Ecto neural progenitor cell (in vitro differentiated cells): ENCODE measurements around the gene KDM5D.

ENCODE experiments used
- DNase-seq: peaks from one replicate; pipeline ENCODE4 v3.0.0-alpha.2; 2018; ENCODE audit warnings: low spot score

The KDM5D gene

DNA sequence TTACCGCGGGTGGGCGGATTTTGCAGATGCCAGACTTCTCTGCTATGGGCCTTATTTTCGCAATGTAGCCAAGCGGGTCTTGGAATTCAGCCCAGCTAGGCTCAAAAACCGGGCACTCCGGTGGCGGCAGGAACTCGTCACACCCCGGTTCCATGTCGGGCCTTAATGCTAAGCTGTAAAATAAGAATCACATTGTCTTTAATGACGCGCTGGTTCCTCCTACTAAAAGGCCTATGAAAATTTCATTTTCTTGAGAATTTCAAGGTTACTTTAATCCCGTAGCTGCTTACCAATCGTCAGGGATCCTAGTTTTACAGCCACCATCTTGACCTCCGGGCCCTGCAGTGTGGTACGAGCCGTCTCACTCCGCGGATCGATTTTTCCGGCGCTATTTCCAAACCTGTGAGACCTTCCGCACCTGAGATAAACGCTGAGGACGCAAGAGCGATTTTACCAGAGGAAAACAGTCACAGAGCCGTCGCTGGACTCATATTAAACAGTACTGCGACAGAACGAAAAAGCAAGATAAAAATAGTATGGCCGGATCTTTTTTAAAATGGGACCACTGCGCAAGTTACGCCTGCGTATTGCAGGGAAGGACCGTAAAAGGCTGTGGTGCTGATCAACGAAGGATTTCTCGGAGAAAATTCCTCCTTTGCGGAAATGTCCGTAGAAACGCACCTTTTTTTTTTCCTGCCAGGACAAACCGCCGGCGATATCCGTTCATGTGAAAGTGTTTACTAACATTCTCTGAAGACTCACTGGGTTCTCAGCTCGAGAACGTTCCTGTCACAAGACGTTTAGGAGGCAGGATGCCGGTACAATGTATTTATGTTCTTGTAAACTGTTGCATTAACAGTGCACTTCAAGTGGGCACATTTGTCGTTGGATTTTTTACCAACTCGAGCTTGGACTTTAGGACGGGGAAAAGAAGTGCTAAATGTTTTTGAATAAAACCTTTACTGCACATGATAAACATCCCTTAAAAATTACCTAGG is at the start of gene KDM5D:
TSS of gene KDM5D (minus strand) at position 346 of the 998 bp plus-strand sequence. CDS start at position 154, 192 bp downstream.
- DNase-seq, result no peak

DNA sequence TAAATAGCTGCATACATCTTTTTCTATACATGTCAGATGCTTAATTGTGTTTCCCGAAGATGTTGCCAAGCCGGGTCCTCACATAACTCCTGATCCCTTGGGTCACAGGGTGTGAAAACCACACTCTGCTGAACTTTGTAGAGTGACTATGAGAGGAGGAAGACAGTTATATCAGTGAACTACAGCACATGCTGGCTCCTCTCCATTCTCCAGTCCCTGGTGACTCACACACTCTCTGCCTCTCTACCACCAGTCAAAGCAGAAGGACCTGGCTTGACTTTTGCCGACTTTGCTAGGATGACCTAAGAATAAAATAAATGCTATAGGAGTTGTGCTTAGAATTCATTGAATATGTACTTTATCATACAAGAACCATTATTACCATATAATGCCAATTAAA is 23.8 kb upstream of the KDM5D start:
- no peak for DNase-seq

DNA sequence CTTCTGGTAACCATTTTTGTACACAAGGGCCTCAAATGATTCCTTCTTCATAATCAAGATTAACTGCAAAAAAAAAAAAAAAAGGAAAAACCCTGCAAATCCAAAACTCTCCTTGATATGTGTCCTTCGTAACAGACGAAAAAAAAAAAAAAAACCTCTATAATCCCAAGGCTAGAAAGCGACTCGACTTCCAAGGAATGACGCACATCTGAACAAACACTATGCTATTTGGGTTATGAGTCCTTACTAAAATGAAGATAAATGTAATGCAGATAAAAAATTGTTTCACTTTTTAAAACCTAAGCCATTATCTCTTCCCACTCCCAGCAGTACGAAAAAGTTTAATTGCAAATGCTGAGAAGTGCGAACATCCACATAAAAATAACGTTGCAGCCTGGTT is 1.2 kb downstream of the KDM5D start:
- DNase-seq, result no peak

DNA sequence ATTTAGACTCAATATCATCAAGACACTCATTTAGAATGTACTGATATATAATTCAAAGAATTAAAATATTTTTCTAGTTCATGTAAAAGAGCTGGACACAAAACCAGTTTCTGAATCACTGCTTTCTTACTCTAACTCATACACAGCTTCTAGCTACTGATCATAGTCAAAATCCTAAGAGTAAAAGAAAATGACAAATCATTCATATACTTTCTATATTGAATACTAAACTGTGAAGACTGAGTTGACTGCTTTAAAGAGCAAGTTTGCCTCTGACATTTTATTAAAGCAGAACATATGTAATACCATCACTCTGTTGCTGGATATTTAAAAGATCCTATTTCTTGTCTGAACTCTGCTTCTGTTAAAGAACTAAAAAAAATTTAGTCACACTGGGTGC is 2.4 kb downstream of the KDM5D start:
- DNase-seq, result no peak

DNA sequence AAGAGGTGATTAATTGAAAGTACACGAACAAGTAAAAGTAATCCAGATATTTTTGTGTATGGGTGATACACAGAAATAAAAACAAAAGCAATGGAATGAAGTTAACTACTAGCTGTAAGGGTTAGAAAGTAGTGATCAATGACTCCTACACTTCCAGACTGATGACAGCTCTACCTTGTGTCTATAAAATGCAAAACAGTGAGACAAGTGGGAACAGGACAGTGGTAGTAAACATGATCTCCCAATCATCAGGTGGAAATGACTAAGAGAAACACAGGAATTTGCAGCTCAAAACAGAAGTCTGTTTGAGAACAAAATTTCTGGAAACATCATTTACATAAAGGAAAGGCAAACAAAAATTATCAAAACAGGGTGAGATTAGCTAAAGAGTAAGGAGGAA is 10.1 kb downstream of the KDM5D start:
- no peak for DNase-seq

DNA sequence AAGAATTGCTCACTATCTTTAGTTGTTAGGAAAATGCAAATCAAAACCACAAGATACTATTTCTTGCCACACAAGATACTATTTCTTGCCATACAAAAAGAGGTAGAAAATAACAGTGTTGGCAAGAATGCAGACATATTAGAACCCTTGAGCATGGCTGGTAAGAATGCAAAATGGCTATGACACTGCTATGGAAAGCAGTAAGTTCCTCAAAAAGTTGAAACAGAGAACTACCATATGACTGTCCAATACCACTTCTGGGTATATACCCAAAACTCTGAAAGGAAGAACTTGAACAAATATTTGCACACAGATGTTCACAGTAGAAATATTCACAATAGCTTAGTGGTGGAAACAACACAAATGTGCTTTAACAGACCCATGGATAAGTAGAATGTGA is 26.6 kb downstream of the KDM5D start:
- DNase-seq, result no peak

DNA sequence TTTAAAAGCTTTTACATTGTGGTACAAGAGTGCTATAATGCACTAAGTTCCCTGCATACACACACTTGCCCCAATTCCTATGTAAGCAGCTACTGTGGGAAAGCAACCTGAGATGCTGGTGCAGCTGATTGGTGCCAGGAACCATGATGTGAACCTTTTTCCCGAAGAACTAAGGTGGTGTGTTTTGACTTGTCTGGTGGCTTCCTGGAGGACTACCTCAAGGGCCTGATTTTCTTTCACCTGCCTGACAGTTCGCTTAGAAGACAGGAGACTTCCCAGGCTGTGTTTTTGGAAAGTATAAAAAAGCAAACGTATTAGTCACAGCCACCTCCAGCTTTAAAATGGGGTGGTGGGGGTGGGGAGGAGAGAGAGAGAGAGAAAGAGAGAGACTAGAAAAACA is 27.4 kb downstream of the KDM5D start:
- no peak for DNase-seq

DNA sequence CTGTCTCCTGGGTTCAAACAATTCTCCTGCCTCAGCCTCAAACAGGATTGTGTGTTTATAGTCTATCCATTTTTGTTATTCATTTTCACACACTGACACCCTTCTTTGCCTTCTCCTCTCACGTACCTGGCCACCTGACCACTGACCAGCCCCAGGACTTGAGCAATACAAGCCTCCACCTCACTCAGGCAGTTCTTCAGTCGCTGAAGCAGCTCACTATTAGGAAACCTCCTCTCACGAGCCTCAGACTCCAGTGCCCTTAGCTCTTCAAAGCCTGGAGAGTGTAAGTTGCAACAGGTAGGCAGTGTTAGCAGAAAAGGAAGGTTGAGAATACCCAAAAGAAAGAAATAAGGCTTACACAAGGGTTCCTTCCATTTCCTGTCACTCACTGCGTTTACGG is 29.3 kb downstream of the KDM5D start:
- no peak for DNase-seq

DNA sequence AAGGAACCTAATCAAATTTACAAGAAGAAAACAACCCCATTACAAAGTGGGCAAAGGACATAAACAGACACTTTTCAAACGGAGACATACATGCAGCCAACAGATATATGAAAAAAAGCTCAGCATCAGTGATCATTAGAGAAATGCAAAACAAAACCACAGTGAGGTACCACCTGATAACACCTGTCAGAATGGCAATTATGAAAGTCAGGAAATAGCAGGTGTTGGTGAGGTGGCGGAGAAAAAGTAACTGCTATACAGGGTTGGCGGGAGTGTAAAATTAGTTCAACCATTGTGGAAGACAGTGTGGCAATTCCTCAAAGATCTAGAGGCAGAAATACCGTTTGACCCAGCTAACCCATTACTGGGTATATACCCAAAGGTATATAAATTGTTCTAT is 31.1 kb downstream of the KDM5D start:
- no peak for DNase-seq

DNA sequence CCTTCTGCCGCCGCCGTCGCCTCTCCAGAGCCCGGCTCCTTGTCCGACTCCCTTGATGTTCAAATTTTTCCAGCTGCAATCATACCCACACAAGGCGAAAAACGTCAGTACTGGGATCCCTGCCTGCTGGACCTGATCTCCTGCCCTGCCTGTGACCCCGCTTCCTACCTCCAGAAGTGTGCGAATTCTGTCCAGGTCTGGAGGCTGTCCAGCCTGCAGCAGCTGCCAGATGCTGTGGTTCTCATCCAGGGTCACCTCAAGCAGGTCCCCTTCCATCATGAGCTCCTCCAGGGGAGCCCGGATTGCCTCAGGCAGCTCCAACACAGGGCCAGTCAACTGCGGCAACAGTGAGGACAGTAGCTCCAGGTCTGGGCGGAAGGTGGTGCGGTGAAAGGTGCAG is 38.3 kb downstream of the KDM5D start:
- no peak for DNase-seq

DNA sequence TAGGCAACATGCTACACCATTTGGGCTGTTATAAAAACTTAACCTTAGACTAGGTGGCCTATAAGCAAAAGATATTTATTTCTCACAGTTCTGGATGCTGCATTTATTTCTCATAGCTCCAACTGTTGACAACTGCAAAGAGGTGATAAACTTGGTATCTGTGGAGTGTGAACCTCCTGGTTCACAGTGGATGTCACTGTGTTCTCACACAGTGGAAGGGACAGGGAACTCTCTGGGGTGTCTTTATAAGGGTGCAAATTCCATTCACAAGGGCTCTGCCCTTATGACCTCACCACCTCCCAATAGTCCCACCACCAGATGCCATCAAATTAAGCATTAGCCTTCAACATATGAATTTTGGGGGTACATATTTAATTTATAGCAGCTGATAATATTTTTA is 46.0 kb downstream of the KDM5D start:
- no peak for DNase-seq

DNA sequence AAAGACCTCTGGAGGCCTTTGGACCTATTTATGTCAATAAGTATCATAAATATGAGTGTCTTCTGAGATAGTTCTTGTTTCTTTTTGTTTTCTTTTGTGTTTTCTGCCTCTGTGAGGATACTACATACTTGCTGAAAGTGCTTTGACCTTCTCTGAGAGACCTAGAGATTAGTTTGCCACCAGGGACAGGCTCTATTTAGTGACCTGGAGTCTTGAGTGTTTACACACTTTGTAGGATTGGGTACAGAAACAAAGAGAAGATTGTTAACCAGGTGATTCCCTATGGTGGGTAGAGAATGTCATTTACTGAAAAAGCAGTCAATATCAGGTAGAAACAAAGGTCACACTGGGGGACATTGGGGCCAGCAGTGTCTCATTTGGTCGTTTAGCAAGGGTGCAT is 63.7 kb downstream of the KDM5D start:
- no peak for DNase-seq
